OCI-LY7 (cell line): ENCODE measurements around the gene SLC35E1. TPM values are rescaled to one million over a fixed set of nuclear protein-coding genes. Genes with fewer than 3 reads are reported as not detected.
A peak's percentile ranks its signal among the peaks of the same experiment; 100 is the strongest.

ENCODE experiments used
- BruUV-seq: library from RNA; stranded (reverse); fragments of 400-500 nt; replicated peaks from 2 replicates; lab custom pipeline; 2021; lab: Mats Ljungman, UMichigan
- CTCF ChIA-PET: fragments of 300-600 bp; sonication (Branson Sonifier 250); formaldehyde crosslinking; loops from one replicate; lab custom pipeline; 2022; ENCODE audit warnings: antibody characterized with exemption; ENCODE audit not compliant: unreplicated experiment; lab: Charles Lee
- POLR2A ChIA-PET: fragments of 300-600 bp; sonication (Branson Sonifier 250); formaldehyde crosslinking; loops from one replicate; lab custom pipeline; 2022; ENCODE audit warnings: antibody characterized with exemption; lab: Charles Lee
- DNase-seq: peaks from one replicate; pipeline ENCODE4 v3.0.0-alpha.2; 2015; ENCODE audit warnings: low spot score
- H2AFZ ChIP-seq: fragments of 200-600 bp; sonication (generic), shearing (Covaris generic); 2 replicates; pipeline ENCODE4 v1.6.1; 2014; ENCODE audit warnings: mild to moderate bottlenecking, antibody characterized with exemption, low read length, moderate library complexity
- H3K27ac ChIP-seq: fragments of 200-600 bp; sonication (generic); 2 replicates; pipeline ENCODE4 v1.5.1; 2014; ENCODE audit warnings: mixed run types, low read depth, mild to moderate bottlenecking, moderate library complexity, low read length, inconsistent platforms; ENCODE audit not compliant: poor library complexity, severe bottlenecking
- H3K36me3 ChIP-seq: fragments of 200-600 bp; sonication (generic); 2 replicates; pipeline ENCODE4 v1.6.1; 2014; ENCODE audit warnings: mild to moderate bottlenecking, antibody characterized with exemption, low read length, moderate library complexity, mixed read lengths; ENCODE audit not compliant: insufficient read depth
- H3K4me1 ChIP-seq: fragments of 200-600 bp; sonication (generic); 2 replicates; pipeline ENCODE4 v1.5.1; 2014; ENCODE audit warnings: mild to moderate bottlenecking, low read length; ENCODE audit not compliant: insufficient read depth, poor library complexity, severe bottlenecking
- H3K4me2 ChIP-seq: fragments of 200-600 bp; sonication (generic); 2 replicates; pipeline ENCODE4 v1.6.1; 2014; ENCODE audit warnings: mild to moderate bottlenecking, low read length
- H3K4me3 ChIP-seq: fragments of 200-600 bp; sonication (generic); 2 replicates; pipeline ENCODE4 v1.5.1; 2014; ENCODE audit warnings: mild to moderate bottlenecking, low read depth, low read length; ENCODE audit not compliant: poor library complexity, severe bottlenecking
- H3K79me2 ChIP-seq: fragments of 200-600 bp; sonication (generic); 2 replicates; pipeline ENCODE4 v1.6.1; 2016; ENCODE audit warnings: low read depth, mild to moderate bottlenecking, low read length, moderate library complexity, mixed read lengths; ENCODE audit not compliant: insufficient read depth
- H3K9me2 ChIP-seq: fragments of 200-600 bp; sonication (generic); 2 replicates; pipeline ENCODE4 v1.6.1; 2016; ENCODE audit warnings: mild to moderate bottlenecking, low read length, mixed read lengths; ENCODE audit not compliant: insufficient read depth
- H3K9me3 ChIP-seq: fragments of 200-600 bp; sonication (generic); 2 replicates; pipeline ENCODE4 v1.6.1; 2014; ENCODE audit warnings: mild to moderate bottlenecking, mixed run types, low read length, mixed read lengths
- H4K20me1 ChIP-seq: fragments of 200-600 bp; sonication (generic); 2 replicates; pipeline ENCODE4 v1.6.1; 2014; ENCODE audit warnings: mild to moderate bottlenecking, antibody characterized with exemption, low read length, moderate library complexity, mixed read lengths; ENCODE audit not compliant: insufficient read depth
- EZH2phosphoT487 ChIP-seq: fragments of 200-600 bp; sonication (generic); IDR thresholded peaks from 2 replicates; pipeline ENCODE4 v1.6.1; 2018; ENCODE audit warnings: low read depth, borderline replicate concordance, mild to moderate bottlenecking, mixed run types, antibody characterized with exemption, low read length, moderate library complexity, mixed read lengths
- intact Hi-C: fragments of 100-400 bp; cut with micrococcal nuclease; formaldehyde crosslinking; loops from one replicate; pipeline ENCODE4 v1.10.0; 2022; ENCODE audit not compliant: unreplicated experiment
- total RNA-seq, 2 experiments: library from RNA; depleted of rRNA in 1 of 2; stranded (reverse); fragments of >200 nt in 1 of 2; shearing (Covaris generic) in 1 of 2; gene quantifications; 2 replicates each; pipeline ENCODE4 v1.2.3, GENCODE V29; 2014 to 2022
- TF ChIP-seq, protein P1 (sequence below): fragments of 200-600 bp; sonication (generic); conservative IDR thresholded peaks from 2 replicates; pipeline ENCODE4 v1.5.1; 2014; ENCODE audit warnings: mild to moderate bottlenecking, antibody characterized with exemption, low read length, moderate library complexity, mixed read lengths

Gene SLC35E1
- total RNA-seq, 2 experiments from 2014 or later, result 21.1 to 41.2 TPM

DNA sequence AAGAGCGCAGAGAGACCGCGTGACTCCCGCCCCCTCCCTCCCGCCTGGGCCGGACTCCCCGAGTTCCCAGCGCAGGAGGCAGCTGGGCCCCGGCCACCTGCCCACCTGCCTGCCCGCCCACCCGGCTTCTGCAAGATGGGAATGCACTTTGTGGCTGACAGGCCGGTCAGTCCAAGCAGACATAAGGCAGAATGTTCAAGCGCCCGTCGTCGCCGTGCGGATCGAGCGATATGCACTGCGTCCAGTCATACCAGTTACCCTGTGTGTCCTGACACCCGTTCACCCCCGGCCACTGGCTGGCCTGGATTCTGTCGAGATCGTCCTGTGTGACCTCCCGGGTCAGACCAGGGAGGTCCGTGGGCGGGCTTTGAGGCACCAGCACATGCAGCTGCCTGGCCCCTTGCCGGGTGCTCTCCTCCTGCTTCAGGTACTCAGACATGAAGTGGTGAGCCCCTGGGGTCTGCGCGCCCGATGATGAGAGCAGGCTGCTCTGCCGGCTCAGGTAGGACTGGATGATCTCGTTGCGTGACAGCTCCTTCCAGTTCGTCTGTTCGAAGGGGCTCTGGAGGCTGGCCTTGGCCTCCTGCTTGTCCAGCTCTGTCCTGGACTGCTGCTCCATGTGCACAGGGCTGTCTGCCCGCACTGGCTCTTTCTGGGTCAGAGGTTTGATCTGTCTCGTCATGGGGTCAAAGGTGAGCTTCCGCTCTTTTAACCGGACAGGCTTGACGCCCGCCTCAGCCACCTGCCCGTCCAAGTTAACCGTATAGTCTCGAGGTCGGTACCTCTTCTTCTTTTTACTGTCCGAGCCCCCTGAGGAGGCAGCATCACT, 3.9 kb upstream of the SLC35E1 start:
- BruUV-seq, result no TSS peak
- Histone ChIP-seq H3K4me1 (peaks cover 22% of the 10 kb centered on the region), H3K4me3 (no peak overlapping the region), H3K4me2 (no peak overlapping the region), H3K36me3 (peaks cover 65% of the 10 kb centered on the region), H3K9me2 (no peaks in the 10 kb centered on the region), H3K9me3 (no peaks in the 10 kb centered on the region), H3K79me2 (peaks cover 65% of the 10 kb centered on the region), H4K20me1 (peaks cover 11% of the 10 kb centered on the region), H2AFZ (no peak overlapping the region), H3K27ac (no peak overlapping the region)
- POLR2A ChIA-PET, result no interaction called here
- CTCF ChIA-PET, result no interaction called here
- intact Hi-C loops, result no loop called here
- DNase-seq, result no peak
- TF ChIP-seq, protein P1, sequence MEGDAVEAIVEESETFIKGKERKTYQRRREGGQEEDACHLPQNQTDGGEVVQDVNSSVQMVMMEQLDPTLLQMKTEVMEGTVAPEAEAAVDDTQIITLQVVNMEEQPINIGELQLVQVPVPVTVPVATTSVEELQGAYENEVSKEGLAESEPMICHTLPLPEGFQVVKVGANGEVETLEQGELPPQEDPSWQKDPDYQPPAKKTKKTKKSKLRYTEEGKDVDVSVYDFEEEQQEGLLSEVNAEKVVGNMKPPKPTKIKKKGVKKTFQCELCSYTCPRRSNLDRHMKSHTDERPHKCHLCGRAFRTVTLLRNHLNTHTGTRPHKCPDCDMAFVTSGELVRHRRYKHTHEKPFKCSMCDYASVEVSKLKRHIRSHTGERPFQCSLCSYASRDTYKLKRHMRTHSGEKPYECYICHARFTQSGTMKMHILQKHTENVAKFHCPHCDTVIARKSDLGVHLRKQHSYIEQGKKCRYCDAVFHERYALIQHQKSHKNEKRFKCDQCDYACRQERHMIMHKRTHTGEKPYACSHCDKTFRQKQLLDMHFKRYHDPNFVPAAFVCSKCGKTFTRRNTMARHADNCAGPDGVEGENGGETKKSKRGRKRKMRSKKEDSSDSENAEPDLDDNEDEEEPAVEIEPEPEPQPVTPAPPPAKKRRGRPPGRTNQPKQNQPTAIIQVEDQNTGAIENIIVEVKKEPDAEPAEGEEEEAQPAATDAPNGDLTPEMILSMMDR, result no peak
- no peak for TF ChIP-seq EZH2phosphoT487

DNA sequence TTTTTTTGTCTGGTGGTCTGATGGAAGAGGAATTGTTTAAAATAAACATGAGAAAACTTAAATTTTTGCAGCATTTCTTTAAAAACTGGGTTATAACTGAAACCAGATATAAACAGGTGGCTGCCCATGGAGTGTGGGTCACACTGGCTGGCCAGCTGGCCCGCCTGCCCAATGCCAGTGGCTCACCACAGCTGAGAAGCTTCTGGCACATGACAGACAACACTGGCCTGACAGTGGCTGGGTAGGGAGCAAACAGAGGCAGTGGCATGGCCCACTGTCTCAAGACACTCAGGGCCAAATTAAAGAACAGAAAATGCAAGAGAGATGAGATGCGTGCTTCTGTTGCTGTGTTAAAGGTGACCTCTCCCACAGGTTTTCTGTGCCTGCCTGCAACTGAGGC, 3.1 kb upstream of the SLC35E1 start:
- H3K4me2 ChIP-seq, result no peak overlapping the region
- no peak overlapping the region for H3K4me3 ChIP-seq
- H3K9me3 ChIP-seq, result no peaks in the 10 kb centered on the region
- peaks cover 62% of the 10 kb centered on the region for H3K79me2 ChIP-seq
- intact Hi-C loops, result no loop called here
- peaks cover 11% of the 10 kb centered on the region for H4K20me1 ChIP-seq
- DNase-seq, result no peak
- POLR2A ChIA-PET, result no interaction called here
- H2AFZ ChIP-seq, result no peak overlapping the region
- no peak overlapping the region for H3K27ac ChIP-seq
- TF ChIP-seq, protein P1, result no peak
- no peak for TF ChIP-seq EZH2phosphoT487
- H3K4me1 ChIP-seq, result peaks cover 26% of the 10 kb centered on the region
- no peaks in the 10 kb centered on the region for H3K9me2 ChIP-seq
- TSS peak; percentile 49 for BruUV-seq
- H3K36me3 ChIP-seq, result peaks cover 64% of the 10 kb centered on the region
- CTCF ChIA-PET, result interaction anchor here (0.6 kb wide), 1 partner anchor 11 kb away, joined by 4 read pairs; no protein-coding TSS in a partner anchor

DNA sequence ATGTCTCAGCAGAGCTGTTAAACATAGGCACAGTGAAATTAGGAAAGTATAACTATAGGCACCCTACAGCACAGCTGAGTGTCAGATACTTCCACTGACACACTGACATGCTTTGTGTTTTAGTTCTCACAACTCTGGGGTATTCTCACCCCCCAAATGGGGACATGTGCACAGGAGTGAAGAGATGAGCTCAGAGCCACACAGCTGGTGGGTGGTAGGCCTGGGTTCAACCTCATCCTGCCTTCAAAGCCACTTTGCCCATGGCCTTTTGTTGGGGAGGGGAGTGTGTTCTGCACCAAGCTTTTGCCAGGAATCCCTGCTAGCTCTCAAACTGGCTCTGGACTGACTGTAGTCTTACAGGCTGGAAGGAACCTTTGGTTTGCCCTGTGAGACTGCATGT, 1.7 kb upstream of the SLC35E1 start:
- TF ChIP-seq, protein P1, result no peak
- no peak for TF ChIP-seq EZH2phosphoT487
- H3K9me3 ChIP-seq, result no peaks in the 10 kb centered on the region
- H3K4me1 ChIP-seq, result peaks cover 26% of the 10 kb centered on the region
- peaks cover 52% of the 10 kb centered on the region for H3K79me2 ChIP-seq
- ChIA-PET CTCF (interaction anchor here (1.5 kb wide), 1 partner anchor 44 kb away, joined by 4 read pairs; no protein-coding TSS in a partner anchor), POLR2A (interaction anchor here (0.6 to 1.8 kb wide), 3 partner anchors 13 to 110 kb away, joined by 3 to 11 read pairs (median 3); no protein-coding TSS in a partner anchor)
- peak overlapping the region; percentile 83 for H3K4me3 ChIP-seq
- H3K36me3 ChIP-seq, result peaks cover 63% of the 10 kb centered on the region
- no peak overlapping the region for H3K27ac ChIP-seq
- no peaks in the 10 kb centered on the region for H3K9me2 ChIP-seq
- intact Hi-C loops, result loop anchor here (2.0 kb wide), 1 partner anchor 55 kb away; the partner anchor contains the start of gene MED26
- peak overlapping the region; percentile 84 for H3K4me2 ChIP-seq
- no peak for DNase-seq
- no TSS peak for BruUV-seq
- no peak overlapping the region for H2AFZ ChIP-seq
- no peaks in the 10 kb centered on the region; the same call in 1 of the 2 replicates for H4K20me1 ChIP-seq
